Measurements from ENCODE around the gene C1QTNF6.
A peak's percentile ranks its signal among the peaks of the same experiment; 100 is the strongest.

Gene C1QTNF6

GRCh38 chr22:37160027-37160426 lies 28.0 kb downstream of the C1QTNF6 start:
- DNase-seq = no peak

GRCh38 chr22:37158963-37159290 lies 29.1 kb downstream of the C1QTNF6 start:
- no peak for DNase-seq

DNA sequence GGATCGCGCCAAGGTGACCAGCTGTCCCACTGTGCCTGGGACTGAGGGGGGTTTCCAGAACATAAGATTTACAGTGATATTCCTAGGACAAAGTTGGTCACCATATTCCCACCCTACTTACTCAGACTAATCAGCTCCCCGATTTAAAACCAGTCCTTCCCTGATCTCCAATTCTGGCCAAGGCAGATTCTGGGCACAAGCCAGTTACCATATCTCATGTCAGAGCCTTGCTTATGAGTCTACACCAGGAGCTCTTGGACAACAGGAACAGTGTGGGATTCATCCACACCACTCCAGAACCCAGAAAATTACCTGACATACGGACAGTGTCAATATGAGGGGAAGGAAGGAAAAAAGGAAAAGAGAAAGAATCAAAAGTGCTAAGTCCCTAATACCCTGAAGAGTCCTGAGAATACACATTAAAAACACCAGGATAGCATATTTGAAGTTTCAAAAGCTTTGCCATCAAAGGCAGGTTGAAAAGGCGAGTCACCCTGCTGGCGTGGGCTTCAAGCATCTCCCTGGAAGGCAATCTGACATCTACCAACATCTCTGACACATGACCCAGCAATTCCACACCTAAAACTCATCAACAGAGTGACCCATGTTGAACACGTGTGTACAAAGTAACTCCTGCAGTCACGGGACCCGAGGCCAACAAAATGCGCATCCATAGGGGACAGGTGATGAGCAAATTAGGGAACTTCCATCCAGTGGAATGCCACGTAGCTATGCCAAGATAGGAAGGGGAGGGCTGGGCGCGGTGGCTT lies 30.3 kb downstream of the C1QTNF6 start:
- peak; percentile 54 for DNase-seq

GRCh38 chr22:37156686-37157435 lies 31.2 kb downstream of the C1QTNF6 start:
- DNase-seq = no peak

- DNase-seq = no peak
Measured at GRCh38 chr22:37155971-37156370, 32.1 kb downstream of the C1QTNF6 start.

DNA sequence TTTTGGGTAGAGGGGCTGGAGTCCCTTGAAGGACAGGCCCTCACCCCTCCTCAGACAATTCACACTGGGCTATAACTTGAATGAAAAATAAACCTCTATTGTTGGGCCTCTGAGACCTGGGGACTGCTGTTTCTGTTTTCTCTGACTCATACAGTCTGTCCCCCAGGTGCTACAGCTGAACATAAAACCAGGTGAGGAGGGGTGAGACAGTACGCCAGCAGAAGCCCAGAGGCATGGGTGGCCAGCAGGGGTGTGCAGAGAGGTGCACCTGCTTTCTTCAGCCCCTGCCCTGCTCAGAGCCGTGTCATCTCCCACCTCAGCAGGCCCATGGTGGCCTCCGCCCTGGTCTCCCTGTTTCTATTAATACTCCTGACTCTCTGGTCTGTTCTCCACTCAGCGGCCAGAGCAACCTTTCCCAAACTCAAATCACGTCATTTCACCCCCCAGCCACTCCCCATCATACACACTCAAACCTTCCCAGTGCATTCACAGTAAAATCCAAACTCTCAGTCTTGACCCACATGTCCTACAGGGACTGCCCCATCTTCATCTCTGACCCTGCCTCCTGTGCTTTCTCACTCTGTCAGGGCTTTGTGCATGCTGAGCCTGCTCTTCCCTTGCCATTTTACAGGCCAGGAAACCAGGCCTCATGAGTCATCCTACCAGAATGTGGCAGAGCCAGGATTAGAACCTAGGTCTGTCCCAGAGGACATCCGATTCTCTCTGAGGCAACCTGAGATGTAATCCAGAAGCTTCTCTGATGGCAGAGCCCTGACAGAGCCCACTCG lies 32.9 kb downstream of the C1QTNF6 start:
- no peak for DNase-seq

DNA sequence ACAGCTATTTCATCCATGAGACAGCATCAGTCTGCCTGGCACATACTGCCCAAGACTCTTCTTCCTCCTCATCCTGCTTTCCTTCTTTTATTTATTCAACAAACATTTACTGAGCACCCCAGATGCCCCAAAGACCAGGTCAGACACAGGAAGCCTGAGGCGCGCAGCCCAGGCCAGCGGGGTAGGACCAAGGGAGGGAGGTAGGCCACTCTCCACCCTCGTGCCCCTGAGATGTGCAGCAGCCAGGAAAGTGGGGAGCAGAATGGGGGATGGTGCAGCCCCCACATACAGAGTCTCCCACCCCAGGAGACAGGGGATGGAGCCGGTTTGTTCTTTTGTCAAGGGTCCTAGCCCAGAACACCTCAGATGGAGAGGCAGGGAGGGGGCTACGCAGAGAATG lies 34.1 kb downstream of the C1QTNF6 start:
- no peak for DNase-seq

DNA sequence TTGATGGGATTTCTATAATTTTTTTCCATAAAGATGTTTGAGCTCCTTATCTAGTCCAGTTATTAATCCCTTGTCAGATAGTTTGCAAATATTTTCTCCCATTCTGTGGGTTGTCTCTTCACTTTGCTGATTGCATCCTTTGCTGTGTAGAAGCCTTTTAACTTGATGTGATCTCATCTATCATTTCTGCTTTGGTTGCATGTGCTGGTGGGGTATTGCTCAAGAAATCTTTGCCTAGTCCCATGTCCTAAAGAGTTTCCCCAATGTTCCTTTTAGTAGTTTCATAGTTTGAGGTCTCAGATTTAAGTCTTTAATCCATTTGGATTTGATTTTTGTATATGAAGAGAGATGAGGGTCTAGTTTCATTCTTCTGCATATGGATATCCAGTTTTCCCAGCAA lies 36.6 kb downstream of the C1QTNF6 start:
- no peak for DNase-seq

DNA sequence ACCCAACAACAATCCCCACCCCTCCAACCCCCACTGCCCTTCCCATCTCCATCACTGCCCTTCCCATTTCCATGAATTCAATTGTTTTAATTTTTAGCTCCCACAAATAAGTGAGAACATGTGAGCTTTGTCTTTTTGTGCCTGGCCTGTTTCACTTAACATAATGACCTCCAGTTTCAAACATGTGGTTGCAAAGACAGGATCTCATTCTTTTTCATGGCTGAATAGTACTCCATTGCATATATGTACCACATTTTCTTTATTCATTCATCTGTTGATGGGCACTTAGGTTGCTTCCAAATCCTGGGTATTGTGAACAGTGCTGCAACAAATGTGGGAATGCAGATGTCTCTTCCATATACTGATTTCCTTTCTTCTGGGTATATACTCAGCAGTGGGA lies 37.3 kb downstream of the C1QTNF6 start:
- no peak for DNase-seq

DNA sequence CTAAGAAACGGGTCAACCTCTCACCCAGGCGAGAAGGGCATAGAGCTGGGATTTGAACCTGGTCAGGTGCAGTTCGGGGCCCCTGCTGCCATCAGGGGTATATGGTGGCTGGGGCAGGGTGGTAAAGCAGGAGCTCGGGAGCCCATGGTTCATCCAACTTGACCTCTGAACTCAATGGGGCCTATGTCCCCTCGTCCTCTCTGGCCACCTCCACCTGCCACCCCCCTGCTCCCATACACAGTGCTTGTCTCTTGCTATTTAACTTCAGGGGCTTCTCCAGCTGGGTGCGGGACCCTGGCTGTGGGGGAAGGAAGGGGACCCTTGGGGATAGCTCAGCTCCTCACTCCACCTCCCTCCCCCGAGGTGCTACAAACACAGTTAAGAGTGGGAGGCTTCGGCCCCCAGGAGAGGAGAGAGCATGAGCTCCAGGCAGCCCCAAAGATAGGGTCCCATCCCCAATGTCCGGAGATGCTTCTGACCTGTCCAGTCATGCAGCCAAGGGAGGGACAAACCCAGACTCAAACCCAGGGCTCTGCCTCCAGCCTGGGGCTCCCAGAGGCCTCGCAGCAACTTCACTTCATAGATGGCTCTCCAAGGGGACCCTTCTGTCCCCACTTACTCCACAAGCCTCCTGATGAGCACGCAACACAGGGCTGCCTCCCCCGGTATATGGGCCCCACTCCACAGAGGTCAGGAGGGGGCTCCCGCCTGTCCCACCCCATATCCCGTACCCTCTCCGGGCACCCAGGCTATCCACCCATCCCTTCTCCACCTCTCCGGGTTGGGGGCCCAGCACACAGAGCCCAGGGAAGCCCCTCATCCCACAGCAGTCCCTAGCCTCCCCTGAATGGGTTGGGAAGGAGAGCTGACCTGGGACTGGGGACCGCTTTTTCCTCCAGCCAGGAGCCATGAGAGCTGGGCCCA lies 39.0 kb downstream of the C1QTNF6 start:
- no peak for DNase-seq

GRCh38 chr22:37148031-37148651 lies 39.9 kb downstream of the C1QTNF6 start:
- DNase-seq = no peak

DNA sequence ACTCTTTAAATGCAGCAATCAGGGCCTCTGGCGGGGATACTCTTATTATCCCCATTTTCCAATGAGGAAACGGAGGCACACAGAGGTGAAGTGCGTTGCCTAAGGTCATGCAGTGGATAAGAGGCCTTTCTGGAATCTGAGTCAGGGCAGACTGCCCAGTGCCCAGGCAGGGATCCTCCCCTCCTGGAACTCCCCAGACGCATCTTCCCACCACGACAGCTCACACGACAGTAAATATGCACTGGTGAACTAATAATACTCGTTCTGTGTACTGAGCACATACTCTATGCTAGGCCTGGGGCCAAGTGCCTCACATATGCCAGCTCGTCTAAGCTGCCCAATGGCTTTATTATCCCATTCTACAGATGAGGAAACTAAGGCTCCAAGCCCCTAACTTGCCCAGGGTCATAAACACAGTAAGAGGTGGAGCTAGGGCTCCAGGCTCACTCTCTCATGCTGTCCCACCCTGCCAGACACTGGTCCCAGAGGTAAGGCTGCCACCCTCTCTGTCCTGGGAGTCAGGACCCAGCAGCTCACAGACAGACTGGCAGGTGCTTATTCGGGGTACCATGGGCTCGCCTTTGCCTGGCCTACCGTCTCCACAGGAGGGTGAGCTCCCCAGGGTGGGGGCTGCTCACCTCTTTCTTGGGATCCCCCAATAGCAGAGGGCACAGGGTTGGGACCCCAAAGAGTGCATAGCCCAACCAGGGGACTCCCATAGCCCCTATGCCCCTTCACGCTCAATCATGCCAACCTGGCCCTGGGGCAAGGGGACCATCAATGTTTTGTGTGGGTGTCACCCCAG lies 40.7 kb downstream of the C1QTNF6 start:
- no peak for DNase-seq

GRCh38 chr22:37146507-37147180 lies 41.4 kb downstream of the C1QTNF6 start:
- DNase-seq = no peak

- no peak for DNase-seq
Measured at GRCh38 chr22:37146051-37146385, 42.0 kb downstream of the C1QTNF6 start.

- no peak for DNase-seq
Measured at GRCh38 chr22:37145180-37146050, 42.6 kb downstream of the C1QTNF6 start.

DNA sequence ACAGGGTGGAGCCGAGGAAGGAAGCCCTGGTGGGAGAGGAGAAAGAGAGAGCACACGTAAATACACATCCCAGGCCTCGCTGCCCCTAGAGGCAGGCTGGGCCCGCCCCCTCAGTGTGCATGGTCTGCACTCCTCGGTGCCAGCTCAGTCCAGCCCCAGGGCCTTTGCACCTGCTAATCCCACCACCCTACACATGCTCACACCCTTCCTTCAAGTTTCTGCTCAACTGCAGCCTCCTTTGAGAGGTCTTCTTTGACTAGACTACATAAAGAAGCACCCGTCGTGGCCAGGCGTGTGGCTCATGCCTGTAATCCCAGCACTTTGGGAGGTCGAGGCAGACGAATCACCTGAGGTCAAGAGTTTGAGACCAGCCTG lies 43.9 kb downstream of the C1QTNF6 start:
- DNase-seq = no peak

DNA sequence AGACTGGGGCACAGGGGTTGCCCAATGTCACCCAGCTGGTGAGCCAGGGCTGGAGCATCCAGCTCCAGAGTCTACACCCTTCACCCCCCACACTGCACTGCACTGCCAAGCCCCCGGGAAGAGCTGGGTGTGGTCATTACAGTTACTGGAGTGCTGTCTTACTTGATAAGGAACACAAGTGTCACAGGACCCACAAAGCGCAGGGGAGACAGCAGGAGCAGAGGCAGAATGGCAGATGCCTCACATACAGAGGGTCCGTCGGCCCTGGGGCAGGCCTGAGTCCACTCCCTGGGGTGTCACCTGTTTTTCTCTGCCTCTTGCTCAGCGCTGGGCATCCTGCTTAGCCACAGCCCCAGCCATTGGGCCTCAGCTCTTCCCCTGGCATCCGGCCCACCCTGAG lies 46.1 kb downstream of the C1QTNF6 start:
- DNase-seq = no peak

DNA sequence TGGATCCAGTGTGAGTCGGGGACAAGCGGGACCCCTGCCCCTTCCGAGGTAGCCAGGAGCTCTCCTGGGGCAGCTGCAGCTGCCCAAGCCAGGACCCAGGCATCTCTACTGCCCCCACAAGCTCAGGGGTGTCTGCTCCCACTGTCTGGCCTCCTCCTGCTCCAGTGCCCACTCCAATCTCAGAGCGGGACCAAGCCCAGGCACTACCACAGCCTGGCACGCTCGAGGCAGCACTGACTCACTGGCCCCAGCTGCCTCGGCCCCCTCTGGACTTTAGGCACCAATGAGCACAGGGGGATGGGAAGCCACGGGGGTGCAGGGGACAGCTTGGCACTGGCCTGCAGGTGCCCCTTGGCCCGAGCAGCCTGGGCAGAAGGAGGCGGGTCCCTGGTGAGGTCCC lies 46.6 kb downstream of the C1QTNF6 start:
- DNase-seq = no peak

- no peak for DNase-seq
Measured at GRCh38 chr22:37140686-37141323, 47.2 kb downstream of the C1QTNF6 start.
